BJ (cell line): ENCODE measurements around the gene PACRG. TPM values are rescaled to one million over a fixed set of nuclear protein-coding genes. Genes with fewer than 3 reads are reported as not detected.

Experiments used
- CTCF ChIA-PET: fragments of 350-600 bp; formaldehyde crosslinking; extraction: SDS; loops from one replicate; lab custom pipeline; 2021; ENCODE audit warnings: antibody characterized with exemption, inconsistent platforms; lab: Yijun Ruan, JAX
- POLR2A ChIA-PET: fragments of 300-600 bp; sonication (Branson Sonifier 250); formaldehyde crosslinking; extraction: SDS; loops from one replicate; lab custom pipeline; 2021; ENCODE audit warnings: antibody characterized with exemption; lab: Charles Lee
- DNase-seq: peaks from one replicate; pipeline ENCODE4 v3.0.0-alpha.2; 2011; ENCODE audit warnings: low read depth
- H3K27me3 ChIP-seq: 2 replicates; pipeline ENCODE4 v1.6.0; 2011; ENCODE audit warnings: low read length; ENCODE audit not compliant: control insufficient read depth, insufficient read depth
- H3K36me3 ChIP-seq: 2 replicates; pipeline ENCODE4 v1.5.1; 2011; ENCODE audit warnings: low read length; ENCODE audit not compliant: control insufficient read depth, insufficient read depth
- H3K4me3 ChIP-seq: 2 replicates; pipeline ENCODE4 v1.5.1; 2011; ENCODE audit warnings: low read depth, mild to moderate bottlenecking, control low read depth, low read length
- CTCF ChIP-seq: IDR thresholded peaks from 2 replicates; pipeline ENCODE4 v1.5.1; 2011; ENCODE audit warnings: low read depth, mild to moderate bottlenecking, control low read depth, inconsistent platforms, low read length, moderate library complexity; ENCODE audit not compliant: insufficient read depth
- polyA plus RNA-seq: library from polyadenylated mRNA; depleted of rRNA; stranded (reverse); fragments of >200 nt; gene quantifications from 2 replicates; pipeline ENCODE4 v1.2.3, GENCODE V29; 2011

PACRG gene
- polyA plus RNA-seq, 1 experiment: 0.20 TPM

- ChIA-PET CTCF (interaction anchor here (0.6 to 0.7 kb wide), 2 partner anchors 50 to 559 kb away, joined by 3 read pairs; no protein-coding TSS in a partner anchor), POLR2A (interaction anchor here (0.5 kb wide), 1 partner anchor 555 kb away, joined by 6 read pairs; no protein-coding TSS in a partner anchor)
- TF ChIP-seq CTCF: no peak
- Histone ChIP-seq H3K36me3 (no peaks in the 10 kb centered on the region), H3K4me3 (no peak overlapping the region), H3K27me3 (no peaks in the 10 kb centered on the region)
- no peak for DNase-seq
Observed at GRCh38 chr6:162857326-162857725, 129.6 kb downstream of the PACRG start.

DNA sequence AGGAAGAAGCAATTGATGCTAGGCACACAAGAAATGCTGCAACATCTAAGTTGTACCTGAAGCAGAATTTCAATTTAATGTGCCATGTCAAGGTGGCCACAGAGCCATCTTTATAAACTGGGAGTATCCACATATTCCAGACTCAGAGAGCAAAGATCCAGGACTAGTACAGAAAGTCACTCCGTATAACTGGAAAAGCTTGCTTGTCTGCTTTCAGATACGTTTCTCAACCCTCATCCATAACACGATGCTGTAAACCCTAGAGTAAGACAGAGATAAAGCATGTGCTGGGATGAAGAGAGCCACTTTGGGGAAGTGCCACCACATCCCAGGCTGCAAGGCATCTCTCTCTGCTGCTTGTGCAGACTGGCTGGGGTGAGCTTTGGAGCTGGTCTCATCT is 134.7 kb downstream of the PACRG start:
- Histone ChIP-seq H3K27me3 (no peaks in the 10 kb centered on the region), H3K36me3 (no peaks in the 10 kb centered on the region), H3K4me3 (no peak overlapping the region)
- no peak for DNase-seq
- no peak for TF ChIP-seq CTCF
- CTCF ChIA-PET: no interaction called here
- POLR2A ChIA-PET: no interaction called here

DNA sequence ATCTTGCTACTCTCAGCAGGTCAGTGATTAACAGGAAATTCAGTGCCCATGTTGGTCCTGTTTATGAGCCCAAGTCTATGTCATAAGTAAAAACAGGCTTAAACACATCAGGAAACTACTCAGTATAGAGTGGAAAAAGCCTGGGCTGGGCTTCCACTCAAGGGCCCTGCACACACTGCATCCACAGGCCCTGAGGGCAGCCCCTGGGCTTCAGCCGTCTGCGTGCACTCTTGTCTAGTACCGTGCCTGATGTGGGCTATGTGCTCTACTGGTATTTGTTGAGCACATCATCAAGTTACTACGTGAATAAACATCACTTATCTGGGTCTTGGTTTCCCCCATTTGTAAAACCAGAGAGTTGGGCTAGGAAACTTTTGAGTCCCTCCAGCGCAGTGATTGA is 135.2 kb downstream of the PACRG start:
- POLR2A ChIA-PET: no interaction called here
- Histone ChIP-seq H3K27me3 (no peaks in the 10 kb centered on the region), H3K4me3 (no peak overlapping the region), H3K36me3 (no peaks in the 10 kb centered on the region)
- CTCF ChIA-PET: no interaction called here
- TF ChIP-seq CTCF: no peak
- DNase-seq: no peak

DNA sequence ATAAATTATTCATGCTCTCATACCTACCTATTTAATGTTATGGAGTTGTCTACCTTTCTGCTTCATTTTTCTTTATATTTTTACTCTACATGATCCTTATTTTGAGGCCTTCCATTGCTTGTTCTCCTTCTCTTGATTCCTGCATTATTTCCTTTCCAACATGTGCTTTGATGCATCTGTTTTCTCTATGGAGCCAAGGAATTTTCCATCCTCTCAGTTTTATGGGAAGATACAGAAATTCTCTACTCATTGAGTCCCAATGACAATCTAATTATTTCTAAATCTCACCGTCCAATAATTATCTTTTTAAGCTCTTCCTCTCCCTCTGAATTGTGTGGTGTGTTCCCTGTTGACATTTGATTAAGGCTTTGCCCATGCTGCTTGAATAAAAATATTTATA is 136.0 kb downstream of the PACRG start:
- Histone ChIP-seq H3K27me3 (no peaks in the 10 kb centered on the region), H3K36me3 (no peaks in the 10 kb centered on the region), H3K4me3 (no peak overlapping the region)
- TF ChIP-seq CTCF: no peak
- POLR2A ChIA-PET: no interaction called here
- DNase-seq: no peak
- CTCF ChIA-PET: no interaction called here

- Histone ChIP-seq H3K27me3 (no peaks in the 10 kb centered on the region), H3K4me3 (no peak overlapping the region), H3K36me3 (no peaks in the 10 kb centered on the region)
- no peak for TF ChIP-seq CTCF
- ChIA-PET POLR2A (no interaction called here), CTCF (no interaction called here)
- DNase-seq: no peak
Observed at GRCh38 chr6:162864911-162865310, 137.1 kb downstream of the PACRG start.
